T-cell (primary cell): ENCODE results near the gene ZNF582. TPM values are rescaled to one million over a fixed set of nuclear protein-coding genes. Genes with fewer than 3 reads are reported as not detected.

Experiments used
- ATAC-seq, 4 experiments: fragments of 200-7000 bp in 3 of 4; fragments of 150-1000 bp in 1 of 4; cut with Tn5 transposase; replicated peaks in 1 of 4; 1 replicate in 3 of 4; 2 replicates in 1 of 4; pipeline ENCODE4 v1.10.0; 2021; ENCODE audit warnings: moderate library complexity in 3 of 4, mild to moderate bottlenecking in 2 of 4, moderate number of reproducible peaks in 1 of 4
- CTCF ChIA-PET, 2 donors: fragments of 300-600 bp; sonication (Branson Sonifier 250); formaldehyde crosslinking; loops; one replicate each; lab custom pipeline; 2022; ENCODE audit warnings: antibody characterized with exemption in 2 of 2; lab: Charles Lee
- POLR2A ChIA-PET, 2 donors: fragments of 300-600 bp; sonication (Branson Sonifier 250); formaldehyde crosslinking; loops; one replicate each; lab custom pipeline; 2022; ENCODE audit warnings: antibody characterized with exemption in 2 of 2; lab: Charles Lee
- DNase-seq, 35 experiments: peaks; one replicate each; pipeline versions ENCODE4 v3.0.0 to v3.0.0-alpha.2; 2013 to 2023
- H3K27ac ChIP-seq: one replicate; pipeline ENCODE4 v1.5.1; 2013; ENCODE audit warnings: low read length
- H3K27me3 ChIP-seq, 2 experiments: replicated peaks in 1 of 2; 1 replicate in 1 of 2; 2 replicates in 1 of 2; pipeline versions ENCODE4 v1.6.1 to v1.7.0; 2013; ENCODE audit warnings: low read length in 1 of 2, mixed read lengths in 1 of 2; ENCODE audit not compliant: control insufficient read depth in 2 of 2, insufficient read depth in 2 of 2; ENCODE audit errors: extremely low read depth in 1 of 2
- H3K36me3 ChIP-seq, 2 donors: 1 replicate in 1 of 2; 2 replicates in 1 of 2; pipeline versions ENCODE4 v1.6.1 to v1.7.0; 2013; ENCODE audit warnings: low read length in 1 of 2; ENCODE audit not compliant: control insufficient read depth in 2 of 2, insufficient read depth in 1 of 2; ENCODE audit errors: extremely low read depth in 1 of 2
- H3K4me1 ChIP-seq, 2 experiments: 1 replicate in 1 of 2; 2 replicates in 1 of 2; pipeline versions ENCODE4 v1.6.1 to v1.7.0; 2013; ENCODE audit warnings: low read length in 2 of 2, mixed read lengths in 1 of 2; ENCODE audit not compliant: insufficient read depth in 2 of 2, control insufficient read depth in 1 of 2; ENCODE audit errors: extremely low read depth in 1 of 2
- H3K4me3 ChIP-seq, 2 donors: 1 replicate in 1 of 2; 2 replicates in 1 of 2; pipeline versions ENCODE4 v1.5.1 to v1.7.0; 2013; ENCODE audit warnings: mild to moderate bottlenecking in 2 of 2, low read length in 1 of 2, moderate library complexity in 1 of 2; ENCODE audit not compliant: control insufficient read depth in 1 of 2; ENCODE audit errors: extremely low read depth in 1 of 2
- H3K9me3 ChIP-seq: 2 replicates; pipeline ENCODE4 v1.7.0; 2013
- H3K27ac Mint-ChIP-seq, 2 donors: one replicate each; pipeline ENCODE4 v1.8.0; 2020 to 2021; ENCODE audit warnings: mild to moderate bottlenecking in 2 of 2, mixed read lengths in 2 of 2
- H3K27me3 Mint-ChIP-seq, 2 donors: one replicate each; pipeline ENCODE4 v1.8.0; 2021 to 2022; ENCODE audit warnings: mixed read lengths in 2 of 2
- H3K36me3 Mint-ChIP-seq: one replicate; pipeline ENCODE4 v1.8.0; 2021; ENCODE audit warnings: mixed read lengths
- H3K4me1 Mint-ChIP-seq, 3 donors: one replicate each; pipeline ENCODE4 v1.8.0; 2020 to 2022; ENCODE audit warnings: mixed read lengths in 3 of 3, mild to moderate bottlenecking in 1 of 3
- H3K4me3 Mint-ChIP-seq, 3 donors: one replicate each; pipeline ENCODE4 v1.8.0; 2020 to 2022; ENCODE audit warnings: mild to moderate bottlenecking in 3 of 3, mixed read lengths in 3 of 3, moderate library complexity in 3 of 3
- H3K9me3 Mint-ChIP-seq, 3 donors: one replicate each; pipeline ENCODE4 v1.8.0; 2020 to 2022; ENCODE audit warnings: mixed read lengths in 3 of 3
- WGBS: methylation state at CpG from one replicate; pipeline ENCODE4 v1.1.5; 2013; ENCODE audit warnings: missing lambda C conversion rate; ENCODE audit not compliant: insufficient coverage; 5-methylcytosine and 5-hydroxymethylcytosine counted together
- total RNA-seq, 35 experiments: library from RNA in 6 of 35; stranded (reverse) in 6 of 35; fragments of 120-200 nt in 1 of 35; gene quantifications; one replicate each; pipeline versions ENCODE4 v1.2.1 to v1.2.4 and lab custom pipeline; 2013 to 2026

Gene ZNF582
- total RNA-seq, 5 donors from 2014 or later (not counting 1 experiment from before 2014, with no cell fraction given), result 1.6 to 7.9 (median 6.0) TPM

DNA sequence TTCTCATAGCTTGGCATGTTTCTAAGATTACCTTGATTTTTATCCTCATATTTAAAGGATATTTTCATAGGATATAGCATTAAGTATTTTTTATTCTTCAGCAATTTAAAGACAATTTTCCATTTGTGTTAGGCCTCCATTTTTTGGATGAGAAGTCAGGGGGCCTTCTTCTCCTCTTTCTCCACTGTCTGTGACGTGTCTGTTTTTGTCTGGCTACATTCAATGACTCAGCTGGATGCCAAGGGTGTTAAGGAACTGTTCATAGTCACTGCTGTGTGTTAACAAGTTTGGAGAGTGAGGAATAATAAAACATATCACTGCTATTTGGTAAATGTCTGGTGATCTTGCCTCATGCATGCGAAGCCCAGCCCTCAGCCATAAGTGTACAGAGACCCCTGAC lies 36.4 kb downstream of the ZNF582 start:
- H3K4me1 ChIP-seq, result no peaks in the 10 kb centered on the region
- POLR2A ChIA-PET, result no interaction called here
- ATAC-seq (no peak), DNase-seq (no peak)
- Mint-ChIP-seq H3K4me1 (no peaks in the 10 kb centered on the region), H3K9me3 (peaks cover 16 to 37% (median 20%) of the 10 kb centered on the region in 3 donors), H3K27me3 (no peaks in the 10 kb centered on the region), H3K27ac (no peak overlapping the region), H3K4me3 (no peak overlapping the region), H3K36me3 (peaks cover 29% of the 10 kb centered on the region)
- no peaks in the 10 kb centered on the region for H3K27me3 ChIP-seq
- H3K27ac ChIP-seq, result no peak overlapping the region
- no peaks in the 10 kb centered on the region for H3K36me3 ChIP-seq
- H3K9me3 ChIP-seq, result no peaks in the 10 kb centered on the region
- CTCF ChIA-PET, result no interaction called here
- WGBS, result no CpG with 5 or more reads among the region's 2 CpGs
- no peak overlapping the region for H3K4me3 ChIP-seq

- no peaks in the 10 kb centered on the region for H3K27me3 Mint-ChIP-seq
- H3K27ac Mint-ChIP-seq, result no peak overlapping the region
- Histone ChIP-seq H3K27ac (no peak overlapping the region), H3K4me3 (no peak overlapping the region), H3K27me3 (no peaks in the 10 kb centered on the region), H3K9me3 (no peaks in the 10 kb centered on the region), H3K4me1 (no peaks in the 10 kb centered on the region), H3K36me3 (no peaks in the 10 kb centered on the region)
- ChIA-PET CTCF (no interaction called here), POLR2A (no interaction called here)
- DNase-seq (no peak), ATAC-seq (no peak)
- H3K9me3 Mint-ChIP-seq, result peaks cover 13 to 28% (median 13%) of the 10 kb centered on the region in 3 donors
- no peak overlapping the region for H3K4me3 Mint-ChIP-seq
- WGBS, result no CpG with 5 or more reads among the region's 1 CpG
- H3K4me1 Mint-ChIP-seq, result no peaks in the 10 kb centered on the region
- peaks cover 21% of the 10 kb centered on the region for H3K36me3 Mint-ChIP-seq
These were observed 37.8 kb downstream of the ZNF582 start for GRCh38 chr19:56355517-56355916.

DNA sequence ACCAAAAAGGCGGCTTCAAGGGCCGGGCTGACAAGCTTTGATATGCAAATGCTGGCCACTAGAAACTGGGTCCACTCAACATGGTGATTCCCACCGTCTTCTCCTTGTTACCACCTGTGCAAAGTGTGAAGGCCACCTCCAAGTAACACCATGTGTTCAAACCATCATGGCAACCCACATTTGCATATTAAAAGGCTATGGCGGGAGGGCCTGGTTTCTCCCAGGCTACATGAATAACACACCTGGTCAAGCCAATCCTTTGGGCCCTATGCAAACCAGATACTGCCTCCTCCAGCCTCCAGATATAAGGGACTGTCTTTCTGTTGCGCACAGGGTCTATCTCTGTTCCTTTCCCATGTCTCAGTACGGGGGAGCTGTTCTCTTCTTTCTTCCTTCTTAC lies 42.1 kb downstream of the ZNF582 start:
- ATAC-seq (no peak), DNase-seq (no peak)
- Mint-ChIP-seq H3K4me1 (peaks cover 0 to 2% (median 0%) of the 10 kb centered on the region in 3 donors), H3K36me3 (no peaks in the 10 kb centered on the region), H3K9me3 (no peaks in the 10 kb centered on the region), H3K27ac (no peak overlapping the region), H3K27me3 (no peaks in the 10 kb centered on the region), H3K4me3 (no peak overlapping the region)
- ChIA-PET POLR2A (no interaction called here), CTCF (interaction anchor here in 1 of 2 donors (0.7 kb wide), 1 partner anchor 100 kb away, joined by 3 read pairs; no protein-coding TSS in a partner anchor)
- Histone ChIP-seq H3K27me3 (no peaks in the 10 kb centered on the region), H3K9me3 (no peaks in the 10 kb centered on the region), H3K4me3 (no peak overlapping the region), H3K27ac (no peak overlapping the region), H3K36me3 (no peaks in the 10 kb centered on the region), H3K4me1 (no peaks in the 10 kb centered on the region)
- WGBS, result 92% methylated on average over 6 of the region's 6 CpGs

- H3K9me3 Mint-ChIP-seq, result no peaks in the 10 kb centered on the region
- POLR2A ChIA-PET, result no interaction called here
- H3K4me1 Mint-ChIP-seq, result peaks cover 0 to 2% (median 0%) of the 10 kb centered on the region in 3 donors
- Histone ChIP-seq H3K27ac (no peak overlapping the region), H3K27me3 (no peaks in the 10 kb centered on the region), H3K4me3 (no peak overlapping the region), H3K4me1 (no peaks in the 10 kb centered on the region), H3K36me3 (no peaks in the 10 kb centered on the region), H3K9me3 (no peaks in the 10 kb centered on the region)
- WGBS, result 0% methylated on average over 3 of the region's 8 CpGs
- no peaks in the 10 kb centered on the region for H3K36me3 Mint-ChIP-seq
- DNase-seq (peak in 29 of 35 experiments; percentile 4 to 71 (median 32)), ATAC-seq (peak in 1 of 4 experiments; percentile 49)
- CTCF ChIA-PET, result no interaction called here
- H3K27me3 Mint-ChIP-seq, result no peaks in the 10 kb centered on the region
- no peak overlapping the region for H3K4me3 Mint-ChIP-seq
- no peak overlapping the region for H3K27ac Mint-ChIP-seq
These were observed 42.8 kb downstream of the ZNF582 start for GRCh38 chr19:56350416-56351045.

GRCh38 chr19:56348289-56348877 lies 45.0 kb downstream of the ZNF582 start:
- no peak for ATAC-seq
- H3K36me3 Mint-ChIP-seq, result no peaks in the 10 kb centered on the region
- H3K4me3 Mint-ChIP-seq, result no peak overlapping the region
- no peaks in the 10 kb centered on the region for H3K27me3 ChIP-seq
- H3K4me1 Mint-ChIP-seq, result peaks cover 0 to 2% (median 0%) of the 10 kb centered on the region in 3 donors
- no peak overlapping the region for H3K27ac Mint-ChIP-seq
- no peaks in the 10 kb centered on the region for H3K36me3 ChIP-seq
- H3K27ac ChIP-seq, result no peak overlapping the region
- no peaks in the 10 kb centered on the region for H3K9me3 ChIP-seq
- no peak overlapping the region for H3K4me3 ChIP-seq
- H3K4me1 ChIP-seq, result no peaks in the 10 kb centered on the region
- DNase-seq, result peak in 2 of 35 experiments; percentile 0 to 6
- no peaks in the 10 kb centered on the region for H3K27me3 Mint-ChIP-seq
- ChIA-PET CTCF (interaction anchor here (0.9 to 1.1 kb wide), 4 partner anchors 15 to 267 kb away, joined by 3 read pairs; no protein-coding TSS in a partner anchor), POLR2A (interaction anchor here in 1 of 2 donors (0.5 to 0.6 kb wide), 2 partner anchors 52 to 639 kb away, joined by 3 to 5 read pairs; no protein-coding TSS in a partner anchor)
- WGBS, result 79% methylated on average over 2 of the region's 5 CpGs
- no peaks in the 10 kb centered on the region for H3K9me3 Mint-ChIP-seq

GRCh38 chr19:56347163-56347778 lies 46.1 kb downstream of the ZNF582 start:
- peaks cover 7% of the 10 kb centered on the region for H3K36me3 Mint-ChIP-seq
- DNase-seq, result no peak
- 81% methylated on average over 6 of the region's 7 CpGs for WGBS
- H3K4me1 Mint-ChIP-seq, result peaks cover 0 to 2% (median 0%) of the 10 kb centered on the region in 3 donors
- peaks cover 5 to 9% of the 10 kb centered on the region in 2 donors for H3K27me3 Mint-ChIP-seq
- H3K9me3 ChIP-seq, result no peaks in the 10 kb centered on the region
- no peaks in the 10 kb centered on the region for H3K36me3 ChIP-seq
- H3K27ac ChIP-seq, result no peak overlapping the region
- peaks cover 0 to 7% (median 7%) of the 10 kb centered on the region in 3 donors for H3K9me3 Mint-ChIP-seq
- no peaks in the 10 kb centered on the region for H3K4me1 ChIP-seq
- H3K4me3 Mint-ChIP-seq, result no peak overlapping the region
- POLR2A ChIA-PET, result interaction anchor here in 1 of 2 donors (0.6 kb wide), 1 partner anchor 72 kb away, joined by 6 read pairs; no protein-coding TSS in a partner anchor
- no peak for ATAC-seq
- H3K4me3 ChIP-seq, result no peak overlapping the region
- CTCF ChIA-PET, result interaction anchor here in 1 of 2 donors (1.1 kb wide), 1 partner anchor 14 kb away, joined by 3 read pairs; no protein-coding TSS in a partner anchor
- H3K27ac Mint-ChIP-seq, result no peak overlapping the region
- no peaks in the 10 kb centered on the region for H3K27me3 ChIP-seq
